Neural progenitor cell (in vitro differentiated cells): ENCODE results near the gene YBEY. TPM values are rescaled to one million over a fixed set of nuclear protein-coding genes. Genes with fewer than 3 reads are reported as not detected.

ENCODE experiments used
- DNase-seq: peaks from one replicate; pipeline ENCODE4 v3.0.0-alpha.2; 2016; ENCODE audit warnings: low spot score
- H2AFZ ChIP-seq: fragments of 200-600 bp; sonication (generic); replicated peaks from 2 replicates; pipeline ENCODE4 v1.6.1; 2016; ENCODE audit warnings: antibody characterized with exemption
- H3F3A ChIP-seq: fragments of 200-600 bp; sonication (generic); 2 replicates; pipeline ENCODE4 v1.6.1; 2016; ENCODE audit warnings: antibody characterized with exemption, low read depth
- H3K27ac ChIP-seq: fragments of 200-600 bp; sonication (generic); 2 replicates; pipeline ENCODE4 v1.5.1; 2016; ENCODE audit warnings: mild to moderate bottlenecking
- H3K27me3 ChIP-seq: fragments of 200-600 bp; sonication (generic); 2 replicates; pipeline ENCODE4 v1.6.1; 2016; ENCODE audit warnings: mild to moderate bottlenecking, moderate library complexity
- H3K36me3 ChIP-seq: fragments of 200-600 bp; sonication (generic); 2 replicates; pipeline ENCODE4 v1.5.1; 2016
- H3K4me1 ChIP-seq: fragments of 200-600 bp; sonication (generic); 2 replicates; pipeline ENCODE4 v1.6.1; 2016; ENCODE audit warnings: mixed run types
- H3K4me2 ChIP-seq: fragments of 200-600 bp; sonication (generic); 2 replicates; pipeline ENCODE4 v1.6.1; 2016
- H3K4me3 ChIP-seq: fragments of 200-600 bp; sonication (generic); 2 replicates; pipeline ENCODE4 v1.5.1; 2016
- H3K79me2 ChIP-seq: fragments of 200-600 bp; sonication (generic); 2 replicates; pipeline ENCODE4 v1.6.1; 2016; ENCODE audit warnings: low read depth
- H3K9ac ChIP-seq: fragments of 200-600 bp; sonication (generic); 2 replicates; pipeline ENCODE4 v1.6.1; 2016
- H3K9me3 ChIP-seq: fragments of 200-600 bp; sonication (generic); 2 replicates; pipeline ENCODE4 v1.5.1; 2016; ENCODE audit warnings: low read depth
- H4K20me1 ChIP-seq: fragments of 200-600 bp; sonication (generic); 2 replicates; pipeline ENCODE4 v1.6.1; 2016; ENCODE audit warnings: low read depth
- H3K27ac Mint-ChIP-seq: 3 replicates; pipeline ENCODE4 v1.8.0; 2021; ENCODE audit warnings: mixed read lengths
- H3K27me3 Mint-ChIP-seq: 2 replicates; pipeline ENCODE4 v1.8.0; 2022; ENCODE audit warnings: low read depth, mild to moderate bottlenecking, inconsistent platforms, moderate library complexity, mixed read lengths; ENCODE audit not compliant: insufficient read depth
- H3K36me3 Mint-ChIP-seq: 3 replicates; pipeline ENCODE4 v1.8.0; 2021; ENCODE audit warnings: mixed read lengths
- H3K4me1 Mint-ChIP-seq: 3 replicates; pipeline ENCODE4 v1.8.0; 2021; ENCODE audit warnings: mixed read lengths
- H3K4me3 Mint-ChIP-seq: 3 replicates; pipeline ENCODE4 v1.8.0; 2021; ENCODE audit warnings: mild to moderate bottlenecking, moderate library complexity, mixed read lengths
- H3K9me3 Mint-ChIP-seq: 3 replicates; pipeline ENCODE4 v1.8.0; 2020; ENCODE audit warnings: mixed read lengths
- EZH2 ChIP-seq: fragments of 200-600 bp; sonication (generic); IDR thresholded peaks from 2 replicates; pipeline ENCODE4 v1.6.1; 2017; ENCODE audit warnings: antibody characterized with exemption, mild to moderate bottlenecking, moderate library complexity
- EZH2phosphoT487 ChIP-seq: fragments of 200-600 bp; sonication (generic); IDR thresholded peaks from 2 replicates; pipeline ENCODE4 v1.6.1; 2017; ENCODE audit warnings: antibody characterized with exemption
- total RNA-seq: library from RNA; depleted of rRNA; stranded (reverse); fragments of >200 nt; gene quantifications from 2 replicates; pipeline ENCODE4 v1.2.3, GENCODE V29; 2015; ENCODE audit warnings: low replicate concordance
- TF ChIP-seq, protein P1 (sequence below): fragments of 200-600 bp; sonication (generic); IDR thresholded peaks from 2 replicates; pipeline ENCODE4 v1.5.1; 2017; ENCODE audit warnings: antibody characterized with exemption, mild to moderate bottlenecking

Gene YBEY
- total RNA-seq, 1 donor from 2014 or later: 47.3 TPM

- Histone ChIP-seq H2AFZ (no peak overlapping the region), H3K4me1 (no peaks in the 10 kb centered on the region), H3K9me3 (no peaks in the 10 kb centered on the region), H3K79me2 (no peaks in the 10 kb centered on the region), H4K20me1 (no peaks in the 10 kb centered on the region), H3F3A (no peaks in the 10 kb centered on the region), H3K9ac (no peak overlapping the region), H3K4me2 (no peak overlapping the region), H3K36me3 (peaks cover 18% of the 10 kb centered on the region), H3K4me3 (no peak overlapping the region), H3K27ac (no peak overlapping the region), H3K27me3 (no peaks in the 10 kb centered on the region)
- Mint-ChIP-seq H3K9me3 (no peaks in the 10 kb centered on the region), H3K4me1 (no peaks in the 10 kb centered on the region), H3K36me3 (peaks cover 37% of the 10 kb centered on the region), H3K27ac (no peak overlapping the region), H3K27me3 (peaks cover 3% of the 10 kb centered on the region), H3K4me3 (no peak overlapping the region)
- TF ChIP-seq EZH2phosphoT487: no peak
- no peak for TF ChIP-seq EZH2
- TF ChIP-seq, protein P1, sequence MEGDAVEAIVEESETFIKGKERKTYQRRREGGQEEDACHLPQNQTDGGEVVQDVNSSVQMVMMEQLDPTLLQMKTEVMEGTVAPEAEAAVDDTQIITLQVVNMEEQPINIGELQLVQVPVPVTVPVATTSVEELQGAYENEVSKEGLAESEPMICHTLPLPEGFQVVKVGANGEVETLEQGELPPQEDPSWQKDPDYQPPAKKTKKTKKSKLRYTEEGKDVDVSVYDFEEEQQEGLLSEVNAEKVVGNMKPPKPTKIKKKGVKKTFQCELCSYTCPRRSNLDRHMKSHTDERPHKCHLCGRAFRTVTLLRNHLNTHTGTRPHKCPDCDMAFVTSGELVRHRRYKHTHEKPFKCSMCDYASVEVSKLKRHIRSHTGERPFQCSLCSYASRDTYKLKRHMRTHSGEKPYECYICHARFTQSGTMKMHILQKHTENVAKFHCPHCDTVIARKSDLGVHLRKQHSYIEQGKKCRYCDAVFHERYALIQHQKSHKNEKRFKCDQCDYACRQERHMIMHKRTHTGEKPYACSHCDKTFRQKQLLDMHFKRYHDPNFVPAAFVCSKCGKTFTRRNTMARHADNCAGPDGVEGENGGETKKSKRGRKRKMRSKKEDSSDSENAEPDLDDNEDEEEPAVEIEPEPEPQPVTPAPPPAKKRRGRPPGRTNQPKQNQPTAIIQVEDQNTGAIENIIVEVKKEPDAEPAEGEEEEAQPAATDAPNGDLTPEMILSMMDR: no peak
- DNase-seq: no peak
Observed at GRCh38 chr21:46248422-46248782, 37.7 kb upstream of the YBEY start.

GRCh38 chr21:46248827-46249226, 37.3 kb upstream of the YBEY start:
- Mint-ChIP-seq H3K27ac (no peak overlapping the region), H3K36me3 (peaks cover 38% of the 10 kb centered on the region), H3K4me1 (no peaks in the 10 kb centered on the region), H3K9me3 (no peaks in the 10 kb centered on the region), H3K27me3 (peaks cover 4% of the 10 kb centered on the region), H3K4me3 (no peak overlapping the region)
- DNase-seq: no peak
- H3K27ac ChIP-seq: no peak overlapping the region
- no peaks in the 10 kb centered on the region for H3K27me3 ChIP-seq
- peaks cover 17% of the 10 kb centered on the region for H3K36me3 ChIP-seq
- no peaks in the 10 kb centered on the region for H3K4me1 ChIP-seq
- H3F3A ChIP-seq: no peaks in the 10 kb centered on the region
- TF ChIP-seq EZH2phosphoT487: no peak
- TF ChIP-seq, protein P1: no peak
- TF ChIP-seq EZH2: no peak
- H2AFZ ChIP-seq: no peak overlapping the region
- no peak overlapping the region for H3K4me3 ChIP-seq
- H3K79me2 ChIP-seq: no peaks in the 10 kb centered on the region
- no peak overlapping the region for H3K4me2 ChIP-seq
- no peak overlapping the region for H3K9ac ChIP-seq
- no peaks in the 10 kb centered on the region for H4K20me1 ChIP-seq
- no peaks in the 10 kb centered on the region for H3K9me3 ChIP-seq

GRCh38 chr21:46250146-46250725, 35.9 kb upstream of the YBEY start:
- no peaks in the 10 kb centered on the region for H4K20me1 ChIP-seq
- H3K27ac ChIP-seq: no peak overlapping the region
- Mint-ChIP-seq H3K27ac (no peak overlapping the region), H3K36me3 (peaks cover 45% of the 10 kb centered on the region), H3K4me3 (no peak overlapping the region), H3K27me3 (peaks cover 9% of the 10 kb centered on the region), H3K4me1 (no peaks in the 10 kb centered on the region), H3K9me3 (no peaks in the 10 kb centered on the region)
- no peaks in the 10 kb centered on the region for H3K27me3 ChIP-seq
- peaks cover 17% of the 10 kb centered on the region for H3K36me3 ChIP-seq
- H3K4me1 ChIP-seq: no peaks in the 10 kb centered on the region
- H2AFZ ChIP-seq: no peak overlapping the region
- H3K79me2 ChIP-seq: no peaks in the 10 kb centered on the region
- TF ChIP-seq EZH2phosphoT487 (no peak), EZH2 (no peak)
- TF ChIP-seq, protein P1: no peak
- no peak overlapping the region for H3K4me2 ChIP-seq
- no peak for DNase-seq
- no peaks in the 10 kb centered on the region for H3K9me3 ChIP-seq
- H3K4me3 ChIP-seq: no peak overlapping the region
- no peak overlapping the region for H3K9ac ChIP-seq
- H3F3A ChIP-seq: no peaks in the 10 kb centered on the region
